Osteoblast (primary cell): ENCODE data around the gene UFM1. TPM values are rescaled to one million over a fixed set of nuclear protein-coding genes. Genes with fewer than 3 reads are reported as not detected.

Experiments used
- DNase-seq: peaks from one replicate; pipeline ENCODE4 v3.0.0; 2011; ENCODE audit warnings: low spot score, mixed read lengths; ENCODE audit not compliant: insufficient read length; ENCODE audit errors: missing footprints
- H2AFZ ChIP-seq: 2 replicates; pipeline ENCODE4 v1.6.0; 2011; ENCODE audit warnings: mild to moderate bottlenecking, low read length
- H3K27ac ChIP-seq: 2 replicates; pipeline ENCODE4 v1.5.1; 2011; ENCODE audit warnings: mild to moderate bottlenecking, low read depth, low read length, moderate library complexity
- H3K27me3 ChIP-seq: 2 replicates; pipeline ENCODE4 v1.6.0; 2012; ENCODE audit warnings: mild to moderate bottlenecking, control low read depth, inconsistent platforms, low read length, moderate library complexity; ENCODE audit not compliant: insufficient read depth
- H3K36me3 ChIP-seq: 2 replicates; pipeline ENCODE4 v1.5.1; 2011; ENCODE audit warnings: mild to moderate bottlenecking, low read length, control low read depth, moderate library complexity; ENCODE audit not compliant: insufficient read depth
- H3K4me1 ChIP-seq: 2 replicates; pipeline ENCODE4 v1.5.1; 2011; ENCODE audit warnings: mild to moderate bottlenecking, low read length, control low read depth, moderate library complexity; ENCODE audit not compliant: insufficient read depth
- H3K4me2 ChIP-seq: 2 replicates; pipeline ENCODE4 v1.6.0; 2011; ENCODE audit warnings: mild to moderate bottlenecking, low read length; ENCODE audit not compliant: insufficient read depth
- H3K4me3 ChIP-seq: fragments of 200-600 bp; sonication (generic); 3 replicates; pipeline ENCODE4 v1.5.1; 2012; ENCODE audit warnings: mild to moderate bottlenecking, low read length, inconsistent platforms; ENCODE audit not compliant: insufficient read depth
- H3K79me2 ChIP-seq: 2 replicates; pipeline ENCODE4 v1.6.0; 2012; ENCODE audit warnings: mild to moderate bottlenecking, low read length, control low read depth, inconsistent platforms; ENCODE audit not compliant: insufficient read depth
- H3K9me3 ChIP-seq: 2 replicates; pipeline ENCODE4 v1.5.1; 2011; ENCODE audit warnings: low read depth, low read length, control low read depth
- H4K20me1 ChIP-seq: 2 replicates; pipeline ENCODE4 v1.6.0; 2012; ENCODE audit warnings: mild to moderate bottlenecking, low read length, control low read depth; ENCODE audit not compliant: insufficient read depth
- CTCF ChIP-seq: IDR thresholded peaks from 2 replicates; pipeline ENCODE4 v1.5.1; 2011; ENCODE audit warnings: mild to moderate bottlenecking, low read depth, low read length, moderate library complexity; ENCODE audit errors: extremely low read depth
- total RNA-seq: library from RNA; depleted of rRNA; stranded (reverse); fragments of >200 nt; gene quantifications from 2 replicates; pipeline ENCODE4 v1.2.3, GENCODE V29; 2012

Gene UFM1
- total RNA-seq, 1 donor, result 110 TPM

GRCh38 chr13:38394777-38395496 lies 45.3 kb downstream of the UFM1 start:
- H3K9me3 ChIP-seq, result no peaks in the 10 kb centered on the region
- H2AFZ ChIP-seq, result no peak overlapping the region
- H3K27ac ChIP-seq, result no peak overlapping the region
- no peak for DNase-seq
- H3K4me1 ChIP-seq, result no peaks in the 10 kb centered on the region
- no peak for TF ChIP-seq CTCF
- no peaks in the 10 kb centered on the region for H3K27me3 ChIP-seq
- no peaks in the 10 kb centered on the region for H4K20me1 ChIP-seq
- no peaks in the 10 kb centered on the region for H3K36me3 ChIP-seq
- H3K79me2 ChIP-seq, result no peaks in the 10 kb centered on the region
- H3K4me3 ChIP-seq, result no peak overlapping the region
- no peak overlapping the region for H3K4me2 ChIP-seq

- H3K79me2 ChIP-seq, result no peaks in the 10 kb centered on the region
- H4K20me1 ChIP-seq, result no peaks in the 10 kb centered on the region
- no peak overlapping the region for H3K4me2 ChIP-seq
- no peak overlapping the region for H3K27ac ChIP-seq
- H3K4me3 ChIP-seq, result no peak overlapping the region
- no peak overlapping the region for H2AFZ ChIP-seq
- no peaks in the 10 kb centered on the region for H3K4me1 ChIP-seq
- H3K9me3 ChIP-seq, result no peaks in the 10 kb centered on the region
- no peak for TF ChIP-seq CTCF
- no peak for DNase-seq
- H3K36me3 ChIP-seq, result no peaks in the 10 kb centered on the region
- H3K27me3 ChIP-seq, result no peaks in the 10 kb centered on the region
Observed at GRCh38 chr13:38395497-38395788, 45.8 kb downstream of the UFM1 start.

GRCh38 chr13:38398711-38399493 lies 49.3 kb downstream of the UFM1 start:
- no peak for TF ChIP-seq CTCF
- H3K4me2 ChIP-seq, result no peak overlapping the region
- peak; percentile 41 for DNase-seq
- no peaks in the 10 kb centered on the region for H3K79me2 ChIP-seq
- no peaks in the 10 kb centered on the region for H3K36me3 ChIP-seq
- H4K20me1 ChIP-seq, result no peaks in the 10 kb centered on the region
- H3K27ac ChIP-seq, result no peak overlapping the region
- no peak overlapping the region for H3K4me3 ChIP-seq
- no peak overlapping the region for H2AFZ ChIP-seq
- no peaks in the 10 kb centered on the region for H3K4me1 ChIP-seq
- H3K27me3 ChIP-seq, result no peaks in the 10 kb centered on the region
- no peaks in the 10 kb centered on the region for H3K9me3 ChIP-seq

GRCh38 chr13:38399535-38399934 lies 49.9 kb downstream of the UFM1 start:
- TF ChIP-seq CTCF, result no peak
- no peaks in the 10 kb centered on the region for H3K36me3 ChIP-seq
- no peak for DNase-seq
- H3K27me3 ChIP-seq, result no peaks in the 10 kb centered on the region
- no peaks in the 10 kb centered on the region for H3K4me1 ChIP-seq
- no peaks in the 10 kb centered on the region for H3K9me3 ChIP-seq
- H4K20me1 ChIP-seq, result no peaks in the 10 kb centered on the region
- H3K79me2 ChIP-seq, result no peaks in the 10 kb centered on the region
- no peak overlapping the region for H3K4me2 ChIP-seq
- no peak overlapping the region for H3K27ac ChIP-seq
- H2AFZ ChIP-seq, result no peak overlapping the region
- no peak overlapping the region for H3K4me3 ChIP-seq
